Measurements from ENCODE around the gene SOX6.

GRCh38 chr11:15932417-15932816, 423.9 kb downstream of the SOX6 start:
- no peak for TF ChIP-seq CTCF (IDR thresholded peaks at IDR 0.05; ENCODE audit: low read length)
- TF ChIP-seq EZH2 (optimal IDR thresholded peaks at IDR 0.05; ENCODE audit: low read depth, low read length), result no peak
- no peak for TF ChIP-seq EZH2phosphoT487 (IDR thresholded peaks at IDR 0.05; ENCODE audit: low read length)

All from MM.1S (cell line).